Measurements from ENCODE around the gene DVL1.
"Not testable (repeated sequence)": the region's sequence is repeated elsewhere in the genome, so short reads cannot be mapped to it uniquely, and the experiment has no call there.

- TF ChIP-seq CTCF (IDR thresholded peaks at IDR 0.05; ENCODE audit: low read depth, low read length); EZH2phosphoT487 (IDR thresholded peaks at IDR 0.05; ENCODE audit: low read depth): not testable (repeated sequence)
Observed at GRCh38 chr1:1385339-1385738, 36.1 kb upstream of the DVL1 start.

Data from OCI-LY3 (cell line).